ENCODE data around the gene TFCP2L1. TPM values are rescaled to one million over a fixed set of nuclear protein-coding genes. Genes with fewer than 3 reads are reported as not detected.

The TFCP2L1 gene
- total and polyA plus RNA-seq, 2 of the 4 experiments (the other 2 are of a cell fraction): not detected

DNA sequence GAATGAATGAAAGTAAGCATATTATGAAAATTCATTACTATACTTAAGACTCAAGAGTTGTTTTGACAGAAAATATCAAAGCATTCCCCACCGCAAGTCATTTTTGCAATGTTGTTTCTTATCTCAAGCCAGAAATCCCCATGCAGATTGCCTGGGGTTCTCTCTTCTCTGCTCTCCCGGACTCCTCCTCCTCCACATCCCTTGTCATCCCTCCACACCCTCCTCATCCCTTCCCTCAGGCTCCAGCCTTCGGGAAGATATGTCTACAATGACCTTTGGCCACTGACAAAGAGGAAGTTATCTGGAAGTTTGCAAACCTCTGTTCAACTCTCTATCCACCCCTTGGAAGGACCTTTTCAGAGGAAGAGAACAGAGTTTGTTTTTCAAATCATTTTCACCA, 11.9 kb downstream of the TFCP2L1 start:
- Histone ChIP-seq H4K20me1 (ENCODE audit: insufficient read depth, low read length) (no peaks in the 10 kb centered on the region), H2AK9ac (replicated peaks; ENCODE audit: low read depth, low read length, poor library complexity) (no peak overlapping the region), H3K9ac (ENCODE audit: low read depth, low read length) (no peak overlapping the region), H3K14ac (replicated peaks; ENCODE audit: low read depth, low read length) (no peak overlapping the region), H3K23ac (ENCODE audit: low read depth, low read length) (no peak overlapping the region), H3K36me3 (ENCODE audit: control insufficient read depth, insufficient read depth, low read length) (no peaks in the 10 kb centered on the region), H3K4me1 (ENCODE audit: control insufficient read depth, insufficient read depth, low read length) (no peaks in the 10 kb centered on the region), H2BK120ac (ENCODE audit: low read depth, low read length) (no peak overlapping the region), H3K4me3 (ENCODE audit: insufficient read depth, low read depth, low read length) (no peak overlapping the region), H3K56ac (ENCODE audit: extremely low read depth, insufficient read depth, low read length) (no peak overlapping the region), H3K9me1 (ENCODE audit: insufficient read depth, low read length) (no peaks in the 10 kb centered on the region), H4K8ac (ENCODE audit: low read depth in 2 of 2, low read length in 2 of 2) (no peak overlapping the region), H3K4me2 (ENCODE audit: low read depth, low read length) (no peak overlapping the region), H2BK20ac (ENCODE audit: low read depth, low read length) (no peak overlapping the region), H3K27me3 (ENCODE audit: control insufficient read depth, insufficient read depth, low read length) (peaks cover 18% of the 10 kb centered on the region), H2BK5ac (ENCODE audit: low read depth, low read length, poor library complexity, severe bottlenecking) (no peak overlapping the region), H3K27ac (ENCODE audit: insufficient read depth, low read length) (no peak overlapping the region), H2BK15ac (ENCODE audit: low read depth, low read length) (no peak overlapping the region), H3K18ac (ENCODE audit: low read depth, low read length) (no peak overlapping the region), H4K5ac (ENCODE audit: low read depth, low read length) (no peak overlapping the region), H3K79me1 (ENCODE audit: low read depth in 1 of 2, low read length in 2 of 2) (no peaks in the 10 kb centered on the region), H2AK5ac (ENCODE audit: low read depth, low read length) (no peak overlapping the region), H3K9me3 (ENCODE audit: control insufficient read depth, insufficient read depth, low read length) (no peaks in the 10 kb centered on the region), H3K4ac (ENCODE audit: low read depth, low read length) (no peak overlapping the region), H4K91ac (ENCODE audit: insufficient read depth, low read depth, low read length) (no peak overlapping the region), H2AFZ (replicated peaks; ENCODE audit: low read length, poor library complexity) (no peak overlapping the region)
- in situ Hi-C loops (cut with MboI; ENCODE audit: low sequenced_read_pairs): no loop called here
- DNase-seq (no peak), ATAC-seq (ENCODE audit: low read depth) (no peak)
- CTCF ChIA-PET: no interaction called here
- intact Hi-C loops (cut with micrococcal nuclease): no loop called here
- TF ChIP-seq NFE2L2 (IDR thresholded peaks at IDR 0.05; ENCODE audit: low read depth, low read length): no peak
- TF ChIP-seq, protein P1, sequence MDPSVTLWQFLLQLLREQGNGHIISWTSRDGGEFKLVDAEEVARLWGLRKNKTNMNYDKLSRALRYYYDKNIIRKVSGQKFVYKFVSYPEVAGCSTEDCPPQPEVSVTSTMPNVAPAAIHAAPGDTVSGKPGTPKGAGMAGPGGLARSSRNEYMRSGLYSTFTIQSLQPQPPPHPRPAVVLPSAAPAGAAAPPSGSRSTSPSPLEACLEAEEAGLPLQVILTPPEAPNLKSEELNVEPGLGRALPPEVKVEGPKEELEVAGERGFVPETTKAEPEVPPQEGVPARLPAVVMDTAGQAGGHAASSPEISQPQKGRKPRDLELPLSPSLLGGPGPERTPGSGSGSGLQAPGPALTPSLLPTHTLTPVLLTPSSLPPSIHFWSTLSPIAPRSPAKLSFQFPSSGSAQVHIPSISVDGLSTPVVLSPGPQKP (IDR thresholded peaks at IDR 0.05; ENCODE audit: borderline replicate concordance, low read depth, low read length): no peak
- TF ChIP-seq CHD1 (IDR thresholded peaks at IDR 0.05; ENCODE audit: low read depth, low read length): no peak
- TF ChIP-seq, protein P2, sequence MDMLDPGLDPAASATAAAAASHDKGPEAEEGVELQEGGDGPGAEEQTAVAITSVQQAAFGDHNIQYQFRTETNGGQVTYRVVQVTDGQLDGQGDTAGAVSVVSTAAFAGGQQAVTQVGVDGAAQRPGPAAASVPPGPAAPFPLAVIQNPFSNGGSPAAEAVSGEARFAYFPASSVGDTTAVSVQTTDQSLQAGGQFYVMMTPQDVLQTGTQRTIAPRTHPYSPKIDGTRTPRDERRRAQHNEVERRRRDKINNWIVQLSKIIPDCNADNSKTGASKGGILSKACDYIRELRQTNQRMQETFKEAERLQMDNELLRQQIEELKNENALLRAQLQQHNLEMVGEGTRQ (IDR thresholded peaks at IDR 0.05; ENCODE audit: low read depth, low read length): no peak
- TF ChIP-seq CEBPB (IDR thresholded peaks at IDR 0.05; ENCODE audit: low read depth, low read length): no peak
- TF ChIP-seq MAZ (IDR thresholded peaks at IDR 0.05; ENCODE audit: borderline replicate concordance, low read depth, low read length): no peak
- no peak for TF ChIP-seq MXI1 (IDR thresholded peaks at IDR 0.05; ENCODE audit: borderline replicate concordance, low read depth, low read length)
- TF ChIP-seq RAD21 (IDR thresholded peaks at IDR 0.05; ENCODE audit: low read length): no peak
- no peak for TF ChIP-seq RCOR1 (IDR thresholded peaks at IDR 0.05; ENCODE audit: insufficient replicate concordance, low read length)
- TF ChIP-seq, protein P3, sequence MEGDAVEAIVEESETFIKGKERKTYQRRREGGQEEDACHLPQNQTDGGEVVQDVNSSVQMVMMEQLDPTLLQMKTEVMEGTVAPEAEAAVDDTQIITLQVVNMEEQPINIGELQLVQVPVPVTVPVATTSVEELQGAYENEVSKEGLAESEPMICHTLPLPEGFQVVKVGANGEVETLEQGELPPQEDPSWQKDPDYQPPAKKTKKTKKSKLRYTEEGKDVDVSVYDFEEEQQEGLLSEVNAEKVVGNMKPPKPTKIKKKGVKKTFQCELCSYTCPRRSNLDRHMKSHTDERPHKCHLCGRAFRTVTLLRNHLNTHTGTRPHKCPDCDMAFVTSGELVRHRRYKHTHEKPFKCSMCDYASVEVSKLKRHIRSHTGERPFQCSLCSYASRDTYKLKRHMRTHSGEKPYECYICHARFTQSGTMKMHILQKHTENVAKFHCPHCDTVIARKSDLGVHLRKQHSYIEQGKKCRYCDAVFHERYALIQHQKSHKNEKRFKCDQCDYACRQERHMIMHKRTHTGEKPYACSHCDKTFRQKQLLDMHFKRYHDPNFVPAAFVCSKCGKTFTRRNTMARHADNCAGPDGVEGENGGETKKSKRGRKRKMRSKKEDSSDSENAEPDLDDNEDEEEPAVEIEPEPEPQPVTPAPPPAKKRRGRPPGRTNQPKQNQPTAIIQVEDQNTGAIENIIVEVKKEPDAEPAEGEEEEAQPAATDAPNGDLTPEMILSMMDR (conservative IDR thresholded peaks at IDR 0.05; ENCODE audit: low read depth, low read length): no peak
- TF ChIP-seq SMC3 (IDR thresholded peaks at IDR 0.05; ENCODE audit: low read depth, low read length): no peak
- TF ChIP-seq BHLHE40 (IDR thresholded peaks at IDR 0.05; ENCODE audit: low read depth, low read length): no peak
- TF ChIP-seq POLR2A (IDR thresholded peaks at IDR 0.05; ENCODE audit: low read depth, low read length): no peak
- POLR2A ChIA-PET (ENCODE audit: unreplicated experiment): no interaction called here
- WGBS, 2 experiments (ENCODE audit: extremely low coverage in 2 of 2, insufficient read length in 1 of 2): no CpG with 5 or more reads among the region's 3 CpGs
- BruUV-seq (replicated peaks): no TSS peak
- dilution Hi-C loops (cut with HindIII; ENCODE audit: low sequenced_read_pairs, unreplicated experiment): no loop called here
